GM12865 (cell line): ENCODE measurements around the gene C6orf15.
A peak's percentile ranks its signal among the peaks of the same experiment; 100 is the strongest.

Experiments
- DNase-seq: peaks from one replicate; pipeline ENCODE4 v3.0.0; 2010; ENCODE audit warnings: low read depth
- H3K4me3 ChIP-seq: 2 replicates; pipeline ENCODE4 v1.5.1; 2011; ENCODE audit warnings: mild to moderate bottlenecking, low read depth, low read length, control low read depth
- TF ChIP-seq, protein P1 (sequence below): IDR thresholded peaks from 2 replicates; pipeline ENCODE4 v1.5.1; 2011; ENCODE audit warnings: low read length, control low read depth, low read depth, inconsistent platforms; ENCODE audit not compliant: insufficient read depth; ENCODE audit errors: missing control alignments

C6orf15 gene

DNA sequence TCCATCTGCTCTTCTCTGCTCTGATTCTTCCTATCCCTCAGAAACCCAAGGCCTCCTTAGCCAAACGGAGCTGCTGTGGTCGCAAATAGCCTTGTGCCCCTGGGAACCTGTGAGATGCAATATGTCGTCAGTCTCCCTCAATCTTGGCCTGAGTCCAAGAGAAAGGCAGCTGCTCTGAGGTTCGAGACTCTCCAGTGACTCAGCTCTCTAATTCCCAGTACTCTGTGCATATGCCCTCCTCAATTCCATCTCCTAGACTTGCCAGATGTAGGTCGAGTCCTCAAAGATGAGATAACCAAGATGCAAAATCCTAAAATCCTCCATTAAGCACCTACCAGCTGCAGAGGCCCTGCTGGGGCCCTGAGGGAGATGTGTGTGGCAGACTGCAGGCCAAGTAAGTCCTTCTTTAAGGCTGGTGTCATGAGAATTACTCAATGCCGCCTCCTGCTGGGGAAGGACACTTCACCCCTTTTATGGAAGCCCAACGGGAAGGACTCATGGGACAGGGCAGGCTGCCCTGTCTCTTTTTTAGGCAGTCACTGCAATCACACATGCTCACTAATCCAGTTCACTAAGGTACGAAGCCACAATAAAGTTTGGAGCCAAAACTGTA is 28.5 kb downstream of the C6orf15 start:
- TF ChIP-seq, protein P1, sequence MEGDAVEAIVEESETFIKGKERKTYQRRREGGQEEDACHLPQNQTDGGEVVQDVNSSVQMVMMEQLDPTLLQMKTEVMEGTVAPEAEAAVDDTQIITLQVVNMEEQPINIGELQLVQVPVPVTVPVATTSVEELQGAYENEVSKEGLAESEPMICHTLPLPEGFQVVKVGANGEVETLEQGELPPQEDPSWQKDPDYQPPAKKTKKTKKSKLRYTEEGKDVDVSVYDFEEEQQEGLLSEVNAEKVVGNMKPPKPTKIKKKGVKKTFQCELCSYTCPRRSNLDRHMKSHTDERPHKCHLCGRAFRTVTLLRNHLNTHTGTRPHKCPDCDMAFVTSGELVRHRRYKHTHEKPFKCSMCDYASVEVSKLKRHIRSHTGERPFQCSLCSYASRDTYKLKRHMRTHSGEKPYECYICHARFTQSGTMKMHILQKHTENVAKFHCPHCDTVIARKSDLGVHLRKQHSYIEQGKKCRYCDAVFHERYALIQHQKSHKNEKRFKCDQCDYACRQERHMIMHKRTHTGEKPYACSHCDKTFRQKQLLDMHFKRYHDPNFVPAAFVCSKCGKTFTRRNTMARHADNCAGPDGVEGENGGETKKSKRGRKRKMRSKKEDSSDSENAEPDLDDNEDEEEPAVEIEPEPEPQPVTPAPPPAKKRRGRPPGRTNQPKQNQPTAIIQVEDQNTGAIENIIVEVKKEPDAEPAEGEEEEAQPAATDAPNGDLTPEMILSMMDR: peak; percentile 50
- DNase-seq: peak; percentile 75

DNA sequence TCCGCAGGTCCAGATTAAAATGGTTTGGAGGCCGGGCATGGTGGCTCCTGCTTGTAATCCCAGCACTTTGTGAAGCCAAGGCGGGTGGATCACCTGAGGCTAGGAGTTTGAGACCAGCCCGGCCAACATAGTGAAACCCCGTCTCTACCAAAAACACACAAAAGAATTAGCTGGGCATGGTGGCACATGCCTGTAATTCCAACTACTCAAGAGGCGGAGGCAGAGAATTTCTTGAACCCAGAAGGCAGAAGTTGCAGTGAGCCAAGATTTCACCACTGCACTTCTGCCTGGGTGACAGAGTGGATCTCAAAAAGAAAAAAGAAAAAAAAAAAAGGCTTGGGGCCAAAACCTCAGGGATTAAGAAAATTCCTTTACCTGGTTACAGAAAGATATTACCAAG is 30.5 kb downstream of the C6orf15 start:
- DNase-seq: no peak
- TF ChIP-seq, protein P1: no peak

More for the DNA sequence above, 28.5 kb downstream of the C6orf15 start:
- H3K4me3 ChIP-seq: no peak overlapping the region

DNA sequence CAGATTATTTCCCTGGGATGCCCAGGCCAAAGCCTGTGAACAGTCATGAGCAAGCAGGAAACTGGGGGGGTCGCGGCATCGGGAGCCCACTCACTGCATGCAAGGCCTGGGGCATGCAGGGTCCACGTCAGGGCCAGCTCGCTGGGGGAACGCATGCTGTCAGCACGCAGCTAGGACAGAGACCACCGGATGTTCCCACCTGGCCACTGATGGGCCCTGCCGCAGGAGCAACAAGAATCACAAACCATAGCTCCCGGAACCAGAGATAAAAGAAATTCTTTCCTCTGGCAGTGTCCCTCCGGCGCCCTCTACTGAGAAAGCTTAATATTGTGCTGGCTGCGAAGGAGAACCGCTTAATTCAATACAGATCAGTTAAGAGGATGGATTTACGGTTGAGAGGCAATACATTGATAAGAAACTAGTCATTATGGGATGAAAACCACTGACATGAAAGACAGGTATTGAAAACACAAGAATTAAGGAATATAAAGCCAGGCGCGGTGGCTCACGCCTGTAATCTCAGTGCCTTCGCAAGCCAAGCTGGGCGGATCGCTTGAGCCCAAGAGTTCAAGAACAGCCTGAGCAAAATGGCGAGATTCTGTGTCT is 32.6 kb downstream of the C6orf15 start:
- TF ChIP-seq, protein P1: peak; percentile 78
- no peak overlapping the region for H3K4me3 ChIP-seq
- peak; percentile 71 for DNase-seq

More for the DNA sequence above, 30.5 kb downstream of the C6orf15 start:
- no peak overlapping the region for H3K4me3 ChIP-seq

DNA sequence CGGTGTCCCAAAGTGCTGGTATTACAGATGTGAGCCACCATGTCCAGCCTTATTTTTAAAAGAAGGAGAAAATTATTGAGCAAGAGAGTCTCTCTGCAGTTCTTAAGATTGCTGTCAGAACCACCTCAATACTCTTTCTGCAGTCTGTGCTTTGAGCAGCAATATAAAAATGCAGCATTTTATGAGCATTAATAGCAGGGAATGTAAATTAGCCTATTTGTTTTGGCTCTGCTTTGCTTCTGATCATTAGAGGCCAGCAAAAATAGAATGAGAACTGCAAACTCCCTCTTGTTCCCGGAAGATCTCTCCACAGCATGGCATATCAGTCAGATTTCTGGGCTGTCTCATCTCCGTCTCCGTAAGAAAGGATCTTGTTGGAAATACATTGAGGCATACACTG is 35.8 kb downstream of the C6orf15 start:
- no peak overlapping the region for H3K4me3 ChIP-seq
- TF ChIP-seq, protein P1: no peak
- no peak for DNase-seq

DNA sequence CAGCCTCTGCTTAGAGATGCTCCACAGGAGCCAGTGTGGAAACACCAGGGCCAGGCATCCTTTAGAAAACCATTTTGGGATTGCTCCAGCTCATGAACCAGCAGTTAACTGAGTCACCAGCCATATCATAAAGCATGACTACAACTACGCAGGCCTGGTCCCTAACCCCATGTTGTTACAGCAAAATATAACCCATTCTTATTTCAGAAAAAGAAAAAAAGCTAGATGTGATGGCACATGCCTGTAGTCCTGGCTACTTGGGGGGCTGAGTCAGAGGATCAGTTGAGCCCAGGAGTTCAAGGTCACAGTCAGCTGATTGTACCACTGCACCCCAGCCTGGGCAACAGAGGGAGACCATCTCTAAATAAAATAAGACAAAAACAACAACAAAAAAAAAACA is 36.8 kb downstream of the C6orf15 start:
- no peak for DNase-seq
- no peak overlapping the region for H3K4me3 ChIP-seq
- TF ChIP-seq, protein P1: no peak

DNA sequence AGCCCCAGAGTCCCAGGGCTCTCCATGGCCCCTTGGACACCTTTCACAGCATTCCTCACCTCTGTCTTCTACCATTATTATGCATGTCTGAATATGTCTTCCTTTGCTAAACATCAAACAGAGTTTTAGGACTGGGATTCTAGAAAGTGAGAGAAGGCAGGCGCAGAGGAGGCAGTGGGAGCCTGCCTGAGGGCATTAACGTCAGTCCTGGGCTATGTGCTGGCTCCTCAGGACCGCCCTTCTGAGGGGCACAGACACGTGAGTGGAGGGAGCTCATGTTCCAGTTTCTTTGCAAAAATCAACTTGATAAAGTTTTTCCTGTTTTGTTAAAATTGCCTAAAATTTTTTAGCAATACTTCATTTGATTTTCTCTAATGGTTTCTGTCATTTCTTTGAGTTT is 38.0 kb downstream of the C6orf15 start:
- TF ChIP-seq, protein P1: no peak
- H3K4me3 ChIP-seq: no peak overlapping the region
- DNase-seq: no peak

DNA sequence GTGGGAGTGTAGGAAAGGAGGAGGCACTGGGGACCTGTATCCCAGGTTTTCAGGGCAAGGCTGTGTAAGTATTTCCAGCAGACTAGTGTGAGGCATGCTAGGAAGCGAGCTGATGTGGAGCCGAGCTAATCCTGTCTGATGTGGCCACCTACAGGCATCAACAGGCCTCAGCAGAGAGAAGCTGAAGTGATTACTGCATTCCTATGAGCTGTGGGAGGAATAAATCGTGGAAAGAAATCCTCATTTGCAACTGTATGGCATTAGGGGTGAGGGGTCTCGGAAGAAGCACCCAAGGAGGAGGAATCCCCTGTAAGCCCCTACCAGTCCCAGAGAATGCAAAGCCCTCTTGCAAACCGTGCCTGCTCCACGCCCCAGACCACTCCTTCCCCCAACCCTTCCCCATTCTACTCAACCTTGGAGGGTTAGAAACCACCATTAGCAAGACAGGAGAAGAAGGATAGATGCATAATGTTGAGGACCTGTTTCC is 41.6 kb downstream of the C6orf15 start:
- TF ChIP-seq, protein P1: peak; percentile 31
- DNase-seq: peak; percentile 34
- no peak overlapping the region for H3K4me3 ChIP-seq
